Upper lobe of left lung (tissue), 6 donors: ENCODE measurements around the gene KRT80. TPM values are rescaled to one million over a fixed set of nuclear protein-coding genes. Genes with fewer than 3 reads are reported as not detected.
A peak's percentile ranks its signal among the peaks of the same experiment; 100 is the strongest.

Experiments
- ATAC-seq, 2 donors: fragments of 200-7000 bp; cut with Tn5 transposase; one replicate each; pipeline ENCODE4 v1.9.1; 2022; ENCODE audit warnings: mild to moderate bottlenecking in 2 of 2, moderate library complexity in 2 of 2; ENCODE audit not compliant: low FRiP score in 2 of 2
- DNase-seq, 2 donors: peaks; one replicate each; pipeline ENCODE4 v3.0.0-alpha.2; 2019 to 2020
- H3K27ac ChIP-seq, 4 donors: fragments of 200-600 bp; sonication (generic); one replicate each; pipeline ENCODE4 v1.5.1; 2016 to 2019
- H3K27me3 ChIP-seq, 4 donors: fragments of 200-600 bp; sonication (generic); one replicate each; pipeline ENCODE4 v1.5.1; 2017 to 2019
- H3K36me3 ChIP-seq, 4 donors: fragments of 200-600 bp; sonication (generic); one replicate each; pipeline ENCODE4 v1.5.1; 2016 to 2019
- H3K4me1 ChIP-seq, 4 donors: fragments of 200-600 bp; sonication (generic); one replicate each; pipeline ENCODE4 v1.5.1; 2018 to 2019
- H3K4me3 ChIP-seq, 4 donors: fragments of 200-600 bp; sonication (generic); one replicate each; pipeline ENCODE4 v1.5.1; 2017 to 2019; ENCODE audit warnings: mild to moderate bottlenecking in 2 of 4, moderate library complexity in 1 of 4
- H3K9me3 ChIP-seq, 4 donors: fragments of 200-600 bp; sonication (generic); one replicate each; pipeline ENCODE4 v1.5.1; 2018 to 2019
- CTCF ChIP-seq, 6 experiments: fragments of 450-650 bp in 4 of 6; fragments of 200-600 bp in 2 of 6; sonication (generic) in 2 of 6; IDR thresholded peaks; one replicate each; pipeline ENCODE4 v1.5.1; 2016 to 2019; ENCODE audit warnings: antibody characterized with exemption in 6 of 6
- EP300 ChIP-seq, 4 donors: sonication (generic); formaldehyde crosslinking; IDR thresholded peaks; one replicate each; pipeline ENCODE4 v1.5.1; 2017; ENCODE audit warnings: antibody characterized with exemption in 4 of 4, control low read depth in 2 of 4
- POLR2A ChIP-seq, 4 donors: fragments of 450-650 bp; IDR thresholded peaks; one replicate each; pipeline ENCODE4 v1.5.1; 2016 to 2017; ENCODE audit warnings: antibody characterized with exemption in 4 of 4, mild to moderate bottlenecking in 2 of 4
- POLR2AphosphoS5 ChIP-seq, 2 donors: sonication (generic); formaldehyde crosslinking; IDR thresholded peaks; one replicate each; pipeline ENCODE4 v1.5.1; 2017; ENCODE audit warnings: antibody characterized with exemption in 2 of 2
- WGBS, 2 donors: methylation state at CpG; one replicate each; pipeline ENCODE4 v1.1.5; 2017 to 2018; 5-methylcytosine and 5-hydroxymethylcytosine counted together
- total RNA-seq, 6 donors: library from RNA; depleted of rRNA in 4 of 6; stranded (reverse); fragments of >200 nt in 4 of 6; gene quantifications; one replicate each; pipeline versions ENCODE4 v1.1.0 to v1.2.1, GENCODE V29; 2016 to 2021
- donor health status: DM: no; HTN: no; CAD: no; lungs with moderate emphysema.
- donor health status: DM: no; HTN: yes; CAD: no; lungs with severe emphysema.

KRT80 gene
- total RNA-seq, 6 donors from 2014 or later = 2.1 to 15.2 (median 6.6) TPM

- Histone ChIP-seq H3K27me3 (no peaks in the 10 kb centered on the region), H3K4me1 (peaks cover 35 to 57% (median 47%) of the 10 kb centered on the region in 4 donors), H3K27ac (peak overlapping the region; percentile 15 to 73 (median 64)), H3K4me3 (no peak overlapping the region), H3K36me3 (no peaks in the 10 kb centered on the region), H3K9me3 (no peaks in the 10 kb centered on the region)
- TF ChIP-seq EP300 (IDR thresholded peaks at IDR 0.05) = no peak
- no peak for TF ChIP-seq POLR2AphosphoS5 (IDR thresholded peaks at IDR 0.05)
- TF ChIP-seq CTCF (IDR thresholded peaks at IDR 0.05) = no peak
- TF ChIP-seq POLR2A (IDR thresholded peaks at IDR 0.05) = no peak
- DNase-seq (no peak), ATAC-seq (peak; percentile 2 to 6)
- 30 to 41% methylated on average over 11 to 18 of the region's 18 CpGs for WGBS, 2 donors
Measured at GRCh38 chr12:52202361-52203078, 10.7 kb upstream of the KRT80 start.

GRCh38 chr12:52201451-52201839 is 9.6 kb upstream of the KRT80 start:
- no peak overlapping the region for H3K4me3 ChIP-seq
- no peaks in the 10 kb centered on the region for H3K36me3 ChIP-seq
- no peak for ATAC-seq
- H3K9me3 ChIP-seq = no peaks in the 10 kb centered on the region
- 47 to 48% methylated on average over 3 of the region's 3 CpGs for WGBS, 2 donors
- DNase-seq = no peak
- no peaks in the 10 kb centered on the region for H3K27me3 ChIP-seq
- no peak for TF ChIP-seq POLR2AphosphoS5 (IDR thresholded peaks at IDR 0.05)
- no peak for TF ChIP-seq EP300 (IDR thresholded peaks at IDR 0.05)
- TF ChIP-seq POLR2A (IDR thresholded peaks at IDR 0.05) = no peak
- TF ChIP-seq CTCF (IDR thresholded peaks at IDR 0.05) = no peak
- H3K4me1 ChIP-seq = peaks cover 38 to 64% (median 53%) of the 10 kb centered on the region in 4 donors
- peak overlapping the region in 2 of 4 donors; percentile 65 to 73 for H3K27ac ChIP-seq

- ATAC-seq (no peak), DNase-seq (no peak)
- Histone ChIP-seq H3K27me3 (no peaks in the 10 kb centered on the region), H3K9me3 (no peaks in the 10 kb centered on the region), H3K36me3 (no peaks in the 10 kb centered on the region), H3K4me3 (no peak overlapping the region), H3K4me1 (peaks cover 38 to 64% (median 53%) of the 10 kb centered on the region in 4 donors), H3K27ac (peak overlapping the region in 2 of 4 donors; percentile 86)
- no peak for TF ChIP-seq POLR2A (IDR thresholded peaks at IDR 0.05)
- TF ChIP-seq CTCF (IDR thresholded peaks at IDR 0.05) = no peak
- no peak for TF ChIP-seq EP300 (IDR thresholded peaks at IDR 0.05)
- TF ChIP-seq POLR2AphosphoS5 (IDR thresholded peaks at IDR 0.05) = no peak
- 80 to 85% methylated on average over 13 to 15 of the region's 15 CpGs for WGBS, 2 donors
Measured at GRCh38 chr12:52200781-52201450, 9.1 kb upstream of the KRT80 start.

GRCh38 chr12:52200086-52200780 is 8.4 kb upstream of the KRT80 start:
- H3K4me3 ChIP-seq = no peak overlapping the region
- no peak for ATAC-seq
- DNase-seq = no peak
- H3K4me1 ChIP-seq = peaks cover 38 to 64% (median 56%) of the 10 kb centered on the region in 4 donors
- TF ChIP-seq POLR2AphosphoS5 (IDR thresholded peaks at IDR 0.05) (no peak), POLR2A (IDR thresholded peaks at IDR 0.05) (no peak), CTCF (IDR thresholded peaks at IDR 0.05) (no peak), EP300 (IDR thresholded peaks at IDR 0.05) (no peak)
- H3K27me3 ChIP-seq = no peaks in the 10 kb centered on the region
- H3K36me3 ChIP-seq = no peaks in the 10 kb centered on the region
- no peaks in the 10 kb centered on the region for H3K9me3 ChIP-seq
- WGBS, 2 donors = 88 to 90% methylated on average over 4 to 11 of the region's 13 CpGs
- peak overlapping the region in 2 of 4 donors; percentile 86 for H3K27ac ChIP-seq
